ENCODE data around the gene CISD3. TPM values are rescaled to one million over a fixed set of nuclear protein-coding genes. Genes with fewer than 3 reads are reported as not detected.

Gene CISD3
- total RNA-seq, 1 donor from 2014 or later, result 5.6 TPM

GRCh38 chr17:38738007-38738662 is 8.0 kb downstream of the CISD3 start:
- Mint-ChIP-seq H3K27me3 (ENCODE audit: low read depth) (no peaks in the 10 kb centered on the region), H3K9me3 (no peaks in the 10 kb centered on the region), H3K4me3 (no peak overlapping the region), H3K4me1 (peaks cover 25% of the 10 kb centered on the region), H3K27ac (no peak overlapping the region), H3K36me3 (peaks cover 7% of the 10 kb centered on the region)
- TF ChIP-seq, protein P1, sequence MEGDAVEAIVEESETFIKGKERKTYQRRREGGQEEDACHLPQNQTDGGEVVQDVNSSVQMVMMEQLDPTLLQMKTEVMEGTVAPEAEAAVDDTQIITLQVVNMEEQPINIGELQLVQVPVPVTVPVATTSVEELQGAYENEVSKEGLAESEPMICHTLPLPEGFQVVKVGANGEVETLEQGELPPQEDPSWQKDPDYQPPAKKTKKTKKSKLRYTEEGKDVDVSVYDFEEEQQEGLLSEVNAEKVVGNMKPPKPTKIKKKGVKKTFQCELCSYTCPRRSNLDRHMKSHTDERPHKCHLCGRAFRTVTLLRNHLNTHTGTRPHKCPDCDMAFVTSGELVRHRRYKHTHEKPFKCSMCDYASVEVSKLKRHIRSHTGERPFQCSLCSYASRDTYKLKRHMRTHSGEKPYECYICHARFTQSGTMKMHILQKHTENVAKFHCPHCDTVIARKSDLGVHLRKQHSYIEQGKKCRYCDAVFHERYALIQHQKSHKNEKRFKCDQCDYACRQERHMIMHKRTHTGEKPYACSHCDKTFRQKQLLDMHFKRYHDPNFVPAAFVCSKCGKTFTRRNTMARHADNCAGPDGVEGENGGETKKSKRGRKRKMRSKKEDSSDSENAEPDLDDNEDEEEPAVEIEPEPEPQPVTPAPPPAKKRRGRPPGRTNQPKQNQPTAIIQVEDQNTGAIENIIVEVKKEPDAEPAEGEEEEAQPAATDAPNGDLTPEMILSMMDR (IDR thresholded peaks at IDR 0.05; ENCODE audit: unreplicated experiment), result no peak
- DNase-seq (ENCODE audit: low spot score in 2 of 2, unreplicated experiment in 2 of 2), result no peak

- Mint-ChIP-seq H3K27ac (no peak overlapping the region), H3K4me3 (no peak overlapping the region), H3K4me1 (peaks cover 30% of the 10 kb centered on the region), H3K27me3 (ENCODE audit: low read depth) (no peaks in the 10 kb centered on the region), H3K9me3 (no peaks in the 10 kb centered on the region), H3K36me3 (peaks cover 7% of the 10 kb centered on the region)
- no peak for DNase-seq (ENCODE audit: low spot score in 2 of 2, unreplicated experiment in 2 of 2)
- TF ChIP-seq, protein P1 (IDR thresholded peaks at IDR 0.05; ENCODE audit: unreplicated experiment), result no peak
Measured at GRCh38 chr17:38738686-38739085, 8.5 kb downstream of the CISD3 start.

DNA sequence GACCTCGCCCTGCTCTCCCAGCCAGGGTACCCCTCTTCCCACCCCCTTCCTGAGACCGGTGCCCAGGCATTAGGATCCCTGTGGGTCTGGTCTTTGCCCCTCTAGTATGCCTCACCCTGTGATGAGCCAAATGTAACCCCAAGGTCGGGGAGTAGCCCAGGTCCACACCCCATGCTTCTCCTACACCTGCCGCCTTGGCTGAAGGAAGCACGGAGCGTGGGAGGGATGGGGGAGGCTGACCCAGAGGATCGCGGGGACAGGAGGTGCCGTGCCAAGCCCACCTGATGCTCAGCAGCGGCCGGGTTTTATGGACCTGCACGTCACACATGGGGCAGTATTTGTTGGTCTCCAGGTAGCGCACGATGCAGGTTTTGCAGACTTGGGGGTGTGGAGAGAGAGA is 9.2 kb downstream of the CISD3 start:
- TF ChIP-seq, protein P1 (IDR thresholded peaks at IDR 0.05; ENCODE audit: unreplicated experiment), result no peak
- Mint-ChIP-seq H3K4me1 (peaks cover 36% of the 10 kb centered on the region), H3K36me3 (peaks cover 7% of the 10 kb centered on the region), H3K9me3 (no peaks in the 10 kb centered on the region), H3K27me3 (ENCODE audit: low read depth) (no peaks in the 10 kb centered on the region), H3K27ac (no peak overlapping the region), H3K4me3 (no peak overlapping the region)
- DNase-seq (ENCODE audit: low spot score in 2 of 2, unreplicated experiment in 2 of 2), result no peak

DNA sequence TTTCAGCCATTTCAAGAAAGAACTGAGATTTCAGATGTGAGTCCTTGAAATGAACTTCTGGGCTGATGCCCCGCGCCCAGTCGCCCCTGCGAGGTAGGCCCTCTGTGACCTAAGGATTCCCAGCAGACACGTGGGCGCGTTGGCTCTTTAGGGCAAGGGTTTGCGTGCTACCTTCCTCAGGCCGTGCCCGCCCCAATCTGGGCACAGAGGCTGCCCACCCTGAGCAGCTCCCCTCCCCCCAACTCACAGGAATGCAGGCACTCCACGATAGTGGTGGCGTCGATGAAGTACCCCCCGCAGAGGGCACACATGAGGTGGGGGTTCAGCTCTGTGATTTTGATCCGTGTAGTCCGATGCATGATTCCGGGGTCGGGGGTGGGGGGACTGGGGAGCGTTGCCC is 9.9 kb downstream of the CISD3 start:
- no peaks in the 10 kb centered on the region for H3K27me3 Mint-ChIP-seq (ENCODE audit: low read depth)
- H3K4me1 Mint-ChIP-seq, result peaks cover 36% of the 10 kb centered on the region
- no peak overlapping the region for H3K27ac Mint-ChIP-seq
- H3K9me3 Mint-ChIP-seq, result no peaks in the 10 kb centered on the region
- DNase-seq (ENCODE audit: low spot score in 2 of 2, unreplicated experiment in 2 of 2), result no peak
- TF ChIP-seq, protein P1 (IDR thresholded peaks at IDR 0.05; ENCODE audit: unreplicated experiment), result no peak
- peaks cover 7% of the 10 kb centered on the region for H3K36me3 Mint-ChIP-seq
- H3K4me3 Mint-ChIP-seq, result no peak overlapping the region

GRCh38 chr17:38740806-38741205 is 10.7 kb downstream of the CISD3 start:
- H3K36me3 Mint-ChIP-seq, result peaks cover 6% of the 10 kb centered on the region

More at GRCh38 chr17:38740806-38741205, 10.7 kb downstream of the CISD3 start:
- no peak for DNase-seq (ENCODE audit: low spot score in 2 of 2, unreplicated experiment in 2 of 2)
- Mint-ChIP-seq H3K9me3 (no peaks in the 10 kb centered on the region), H3K4me3 (no peak overlapping the region), H3K4me1 (peaks cover 41% of the 10 kb centered on the region), H3K27me3 (ENCODE audit: low read depth) (no peaks in the 10 kb centered on the region), H3K27ac (peak overlapping the region; percentile 98)
- TF ChIP-seq, protein P1 (IDR thresholded peaks at IDR 0.05; ENCODE audit: unreplicated experiment), result no peak
